ENCODE measurements around the gene ZNF324. TPM values are rescaled to one million over a fixed set of nuclear protein-coding genes. Genes with fewer than 3 reads are reported as not detected.

The ZNF324 gene
- total and polyA plus RNA-seq, 2 of the 13 experiments (the other 11 are each of a cell fraction or from before 2014, with no cell fraction given) = 1.1 to 4.7 TPM

DNA sequence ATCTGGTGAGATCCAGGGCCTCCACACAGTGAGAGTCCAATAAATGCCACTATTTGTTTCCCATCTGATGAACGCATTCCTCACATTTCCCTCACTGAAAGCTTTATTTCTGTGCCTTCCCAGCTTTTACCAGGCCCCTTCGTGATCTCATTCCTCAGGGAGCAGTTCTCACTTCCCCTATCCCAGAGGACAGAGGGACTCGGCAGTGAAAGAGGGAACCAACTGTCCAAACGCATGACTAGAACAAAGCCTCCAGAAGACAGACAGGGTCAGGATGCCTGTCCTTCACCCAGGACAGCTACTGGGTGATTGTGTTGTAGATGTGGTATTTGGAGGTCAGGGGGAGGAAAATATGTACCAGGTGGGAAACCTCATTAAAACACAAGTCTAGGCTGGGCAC, 54.8 kb downstream of the ZNF324 start:
- H3K36me3 ChIP-seq (replicated peaks in 1 of 2; ENCODE audit: control insufficient read depth in 1 of 2, insufficient read depth in 2 of 2, low read length in 2 of 2) = peaks cover 1 to 3% of the 10 kb centered on the region in 2 experiments; a peak in 3 of 5 replicates
- ChIA-PET CTCF (ENCODE audit: low intra/inter-chr PET ratio, low total read pairs) (no interaction called here), POLR2A (interaction anchor here (1.0 to 4.1 kb wide), 4 partner anchors 11 to 38 kb away, joined by 3 to 59 read pairs (median 13); partner anchors contain the start of genes CHMP2A, SLC27A5 and TRIM28)
- H3K9me3 ChIP-seq (ENCODE audit: low read length) = no peaks in the 10 kb centered on the region
- peaks cover 0 to 1% of the 10 kb centered on the region in 2 experiments; a peak in 1 of 5 replicates for H3K27me3 ChIP-seq (ENCODE audit: control insufficient read depth in 1 of 2, insufficient read depth in 2 of 2, low read length in 2 of 2)
- peaks cover 16% of the 10 kb centered on the region for H3K79me2 ChIP-seq (ENCODE audit: insufficient read depth, low read length)
- peaks cover 18% of the 10 kb centered on the region for H3K4me1 ChIP-seq (ENCODE audit: insufficient read depth, low read length)
- H3K9ac ChIP-seq (ENCODE audit: insufficient read depth, low read depth, low read length) = no peak overlapping the region
- FAIRE-seq (no peak), ATAC-seq (no peak), DNase-seq (ENCODE audit: low spot score) (no peak)
- no peak overlapping the region for H3K27ac ChIP-seq (ENCODE audit: extremely low read length, insufficient read depth, low read length)
- no peak overlapping the region for H3K4me3 ChIP-seq (replicated peaks in 1 of 3; ENCODE audit: insufficient read depth in 1 of 3, low read depth in 2 of 3, low read length in 3 of 3)
- H2AFZ ChIP-seq (ENCODE audit: low read length) = no peak overlapping the region
- no peaks in the 10 kb centered on the region for H4K20me1 ChIP-seq (ENCODE audit: insufficient read depth, low read length)
- no TSS peak for BruUV-seq (replicated peaks)
- no peak overlapping the region for H3K4me2 ChIP-seq (ENCODE audit: low read depth, low read length)
- intact Hi-C loops (cut with micrococcal nuclease; ENCODE audit: unreplicated experiment) = no loop called here
- in situ Hi-C loops (cut with HindIII; ENCODE audit: extremely low pct_ligation_motif_present, low pct_unique_long_range_greater_than_20kb) = no loop called here
- 61% methylated on average over 4 of the region's 4 CpGs for WGBS (ENCODE audit: low lambda C conversion rate)
- TF ChIP-seq ZBTB1 (CRISPR knock-in tag; IDR thresholded peaks at IDR 0.05; ENCODE audit: borderline replicate concordance) = no peak
- no peak for TF ChIP-seq FOXA1 (IDR thresholded peaks at IDR 0.05)
- TF ChIP-seq FOXA1 (CRISPR knock-in tag; IDR thresholded peaks at IDR 0.05) = no peak
- TF ChIP-seq, protein P1, sequence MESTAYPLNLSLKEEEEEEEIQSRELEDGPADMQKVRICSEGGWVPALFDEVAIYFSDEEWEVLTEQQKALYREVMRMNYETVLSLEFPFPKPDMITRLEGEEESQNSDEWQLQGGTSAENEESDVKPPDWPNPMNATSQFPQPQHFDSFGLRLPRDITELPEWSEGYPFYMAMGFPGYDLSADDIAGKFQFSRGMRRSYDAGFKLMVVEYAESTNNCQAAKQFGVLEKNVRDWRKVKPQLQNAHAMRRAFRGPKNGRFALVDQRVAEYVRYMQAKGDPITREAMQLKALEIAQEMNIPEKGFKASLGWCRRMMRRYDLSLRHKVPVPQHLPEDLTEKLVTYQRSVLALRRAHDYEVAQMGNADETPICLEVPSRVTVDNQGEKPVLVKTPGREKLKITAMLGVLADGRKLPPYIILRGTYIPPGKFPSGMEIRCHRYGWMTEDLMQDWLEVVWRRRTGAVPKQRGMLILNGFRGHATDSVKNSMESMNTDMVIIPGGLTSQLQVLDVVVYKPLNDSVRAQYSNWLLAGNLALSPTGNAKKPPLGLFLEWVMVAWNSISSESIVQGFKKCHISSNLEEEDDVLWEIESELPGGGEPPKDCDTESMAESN (CRISPR knock-in tag; conservative IDR thresholded peaks at IDR 0.05) = no peak
- TF ChIP-seq CC2D1A (CRISPR knock-in tag; IDR thresholded peaks at IDR 0.05) = no peak
- no peak for TF ChIP-seq MEF2D (CRISPR knock-in tag; IDR thresholded peaks at IDR 0.05)
- TF ChIP-seq HOXA7 (CRISPR knock-in tag; IDR thresholded peaks at IDR 0.05) = no peak
- TF ChIP-seq, protein P2, sequence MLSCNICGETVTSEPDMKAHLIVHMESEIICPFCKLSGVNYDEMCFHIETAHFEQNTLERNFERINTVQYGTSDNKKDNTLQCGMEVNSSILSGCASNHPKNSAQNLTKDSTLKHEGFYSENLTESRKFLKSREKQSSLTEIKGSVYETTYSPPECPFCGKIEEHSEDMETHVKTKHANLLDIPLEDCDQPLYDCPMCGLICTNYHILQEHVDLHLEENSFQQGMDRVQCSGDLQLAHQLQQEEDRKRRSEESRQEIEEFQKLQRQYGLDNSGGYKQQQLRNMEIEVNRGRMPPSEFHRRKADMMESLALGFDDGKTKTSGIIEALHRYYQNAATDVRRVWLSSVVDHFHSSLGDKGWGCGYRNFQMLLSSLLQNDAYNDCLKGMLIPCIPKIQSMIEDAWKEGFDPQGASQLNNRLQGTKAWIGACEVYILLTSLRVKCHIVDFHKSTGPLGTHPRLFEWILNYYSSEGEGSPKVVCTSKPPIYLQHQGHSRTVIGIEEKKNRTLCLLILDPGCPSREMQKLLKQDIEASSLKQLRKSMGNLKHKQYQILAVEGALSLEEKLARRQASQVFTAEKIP (CRISPR knock-in tag; IDR thresholded peaks at IDR 0.05; ENCODE audit: borderline replicate concordance) = no peak
- TF ChIP-seq REST (IDR thresholded peaks at IDR 0.05; ENCODE audit: borderline replicate concordance in 1 of 2, low read depth in 1 of 2, low read length in 2 of 2) = no peak
- TF ChIP-seq DNMT3B (CRISPR knock-in tag; conservative IDR thresholded peaks at IDR 0.05) = no peak
- no peak for TF ChIP-seq TOE1 (CRISPR knock-in tag; IDR thresholded peaks at IDR 0.05)
- no peak for TF ChIP-seq HNRNPLL (IDR thresholded peaks at IDR 0.05; ENCODE audit: low read depth, low read length, poor library complexity, severe bottlenecking)
- no peak for TF ChIP-seq SP5 (CRISPR knock-in tag; IDR thresholded peaks at IDR 0.05; ENCODE audit: borderline replicate concordance, low read depth)
- no peak for TF ChIP-seq ZFP36 (IDR thresholded peaks at IDR 0.05; ENCODE audit: borderline replicate concordance, low read depth, low read length, partially characterized antibody)
- no peak for TF ChIP-seq MTA3 (CRISPR knock-in tag; IDR thresholded peaks at IDR 0.05)
- TF ChIP-seq ZNF451 (CRISPR knock-in tag; IDR thresholded peaks at IDR 0.05) = no peak
- TF ChIP-seq ZNF790 (CRISPR knock-in tag; IDR thresholded peaks at IDR 0.05; ENCODE audit: borderline replicate concordance) = no peak
- no peak for TF ChIP-seq CEBPG (CRISPR knock-in tag; IDR thresholded peaks at IDR 0.05)
- no peak for TF ChIP-seq MAFK (conservative IDR thresholded peaks at IDR 0.05 in 1 of 2, IDR thresholded peaks at IDR 0.05 in 1 of 2; ENCODE audit: low read length in 2 of 2)
- TF ChIP-seq ZNF180 (CRISPR knock-in tag; IDR thresholded peaks at IDR 0.05; ENCODE audit: borderline replicate concordance, low read depth) = no peak
